ENCODE results near the gene TNRC6B. TPM values are rescaled to one million over a fixed set of nuclear protein-coding genes. Genes with fewer than 3 reads are reported as not detected.

TNRC6B gene
- total and polyA plus RNA-seq, 2 experiments from 2014 or later = 46.9 to 87.8 TPM

DNA sequence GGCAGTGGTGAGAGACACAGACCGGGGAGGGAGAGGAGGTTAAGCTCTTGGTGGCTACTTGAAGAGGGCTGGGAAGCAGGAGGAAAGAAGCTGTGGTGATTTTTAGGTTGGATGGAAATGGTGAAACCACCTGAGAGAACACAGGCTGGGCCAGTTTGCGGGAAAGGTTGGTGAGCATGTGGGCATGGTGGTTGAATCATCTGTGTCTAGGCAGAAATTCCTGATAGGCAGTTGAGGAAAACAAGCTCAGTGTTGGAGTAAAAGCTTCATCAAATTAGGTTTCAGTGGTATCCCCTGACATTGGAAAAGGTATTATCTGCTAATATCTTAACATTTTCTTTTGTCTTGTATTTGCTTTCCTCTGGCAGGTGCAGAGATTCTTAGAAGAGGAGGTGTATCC lies 188.3 kb downstream of the TNRC6B start:
- TF ChIP-seq, protein P1, sequence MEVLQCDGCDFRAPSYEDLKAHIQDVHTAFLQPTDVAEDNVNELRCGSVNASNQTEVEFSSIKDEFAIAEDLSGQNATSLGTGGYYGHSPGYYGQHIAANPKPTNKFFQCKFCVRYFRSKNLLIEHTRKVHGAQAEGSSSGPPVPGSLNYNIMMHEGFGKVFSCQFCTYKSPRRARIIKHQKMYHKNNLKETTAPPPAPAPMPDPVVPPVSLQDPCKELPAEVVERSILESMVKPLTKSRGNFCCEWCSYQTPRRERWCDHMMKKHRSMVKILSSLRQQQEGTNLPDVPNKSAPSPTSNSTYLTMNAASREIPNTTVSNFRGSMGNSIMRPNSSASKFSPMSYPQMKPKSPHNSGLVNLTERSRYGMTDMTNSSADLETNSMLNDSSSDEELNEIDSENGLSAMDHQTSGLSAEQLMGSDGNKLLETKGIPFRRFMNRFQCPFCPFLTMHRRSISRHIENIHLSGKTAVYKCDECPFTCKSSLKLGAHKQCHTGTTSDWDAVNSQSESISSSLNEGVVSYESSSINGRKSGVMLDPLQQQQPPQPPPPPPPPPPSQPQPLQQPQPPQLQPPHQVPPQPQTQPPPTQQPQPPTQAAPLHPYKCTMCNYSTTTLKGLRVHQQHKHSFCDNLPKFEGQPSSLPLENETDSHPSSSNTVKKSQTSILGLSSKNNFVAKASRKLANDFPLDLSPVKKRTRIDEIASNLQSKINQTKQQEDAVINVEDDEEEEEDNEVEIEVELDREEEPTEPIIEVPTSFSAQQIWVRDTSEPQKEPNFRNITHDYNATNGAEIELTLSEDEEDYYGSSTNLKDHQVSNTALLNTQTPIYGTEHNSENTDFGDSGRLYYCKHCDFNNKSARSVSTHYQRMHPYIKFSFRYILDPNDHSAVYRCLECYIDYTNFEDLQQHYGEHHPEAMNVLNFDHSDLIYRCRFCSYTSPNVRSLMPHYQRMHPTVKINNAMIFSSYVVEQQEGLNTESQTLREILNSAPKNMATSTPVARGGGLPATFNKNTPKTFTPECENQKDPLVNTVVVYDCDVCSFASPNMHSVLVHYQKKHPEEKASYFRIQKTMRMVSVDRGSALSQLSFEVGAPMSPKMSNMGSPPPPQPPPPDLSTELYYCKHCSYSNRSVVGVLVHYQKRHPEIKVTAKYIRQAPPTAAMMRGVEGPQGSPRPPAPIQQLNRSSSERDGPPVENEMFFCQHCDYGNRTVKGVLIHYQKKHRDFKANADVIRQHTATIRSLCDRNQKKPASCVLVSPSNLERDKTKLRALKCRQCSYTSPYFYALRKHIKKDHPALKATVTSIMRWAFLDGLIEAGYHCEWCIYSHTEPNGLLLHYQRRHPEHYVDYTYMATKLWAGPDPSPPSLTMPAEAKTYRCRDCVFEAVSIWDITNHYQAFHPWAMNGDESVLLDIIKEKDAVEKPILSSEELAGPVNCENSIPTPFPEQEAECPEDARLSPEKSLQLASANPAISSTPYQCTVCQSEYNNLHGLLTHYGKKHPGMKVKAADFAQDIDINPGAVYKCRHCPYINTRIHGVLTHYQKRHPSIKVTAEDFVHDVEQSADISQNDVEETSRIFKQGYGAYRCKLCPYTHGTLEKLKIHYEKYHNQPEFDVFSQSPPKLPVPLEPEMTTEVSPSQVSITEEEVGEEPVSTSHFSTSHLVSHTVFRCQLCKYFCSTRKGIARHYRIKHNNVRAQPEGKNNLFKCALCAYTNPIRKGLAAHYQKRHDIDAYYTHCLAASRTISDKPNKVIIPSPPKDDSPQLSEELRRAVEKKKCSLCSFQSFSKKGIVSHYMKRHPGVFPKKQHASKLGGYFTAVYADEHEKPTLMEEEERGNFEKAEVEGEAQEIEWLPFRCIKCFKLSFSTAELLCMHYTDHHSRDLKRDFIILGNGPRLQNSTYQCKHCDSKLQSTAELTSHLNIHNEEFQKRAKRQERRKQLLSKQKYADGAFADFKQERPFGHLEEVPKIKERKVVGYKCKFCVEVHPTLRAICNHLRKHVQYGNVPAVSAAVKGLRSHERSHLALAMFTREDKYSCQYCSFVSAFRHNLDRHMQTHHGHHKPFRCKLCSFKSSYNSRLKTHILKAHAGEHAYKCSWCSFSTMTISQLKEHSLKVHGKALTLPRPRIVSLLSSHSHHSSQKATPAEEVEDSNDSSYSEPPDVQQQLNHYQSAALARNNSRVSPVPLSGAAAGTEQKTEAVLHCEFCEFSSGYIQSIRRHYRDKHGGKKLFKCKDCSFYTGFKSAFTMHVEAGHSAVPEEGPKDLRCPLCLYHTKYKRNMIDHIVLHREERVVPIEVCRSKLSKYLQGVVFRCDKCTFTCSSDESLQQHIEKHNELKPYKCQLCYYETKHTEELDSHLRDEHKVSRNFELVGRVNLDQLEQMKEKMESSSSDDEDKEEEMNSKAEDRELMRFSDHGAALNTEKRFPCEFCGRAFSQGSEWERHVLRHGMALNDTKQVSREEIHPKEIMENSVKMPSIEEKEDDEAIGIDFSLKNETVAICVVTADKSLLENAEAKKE (CRISPR knock-in tag; IDR thresholded peaks at IDR 0.05) = no peak
- TF ChIP-seq STAT1 (IDR thresholded peaks at IDR 0.05; ENCODE audit: unreplicated experiment) (no peak), REST (IDR thresholded peaks at IDR 0.05; ENCODE audit: unreplicated experiment) (no peak)
- peaks cover 88% of the 10 kb centered on the region for H3K36me3 Mint-ChIP-seq (ENCODE audit: low read depth)
- no peaks in the 10 kb centered on the region for H3K27me3 ChIP-seq (ENCODE audit: insufficient read depth)
- peaks cover 2% of the 10 kb centered on the region for H3K27me3 Mint-ChIP-seq (ENCODE audit: insufficient read depth, low read depth, poor library complexity)
- DNase-seq (ENCODE audit: low spot score) = no peak
- no peaks in the 10 kb centered on the region for H3K79me2 ChIP-seq (replicated peaks; ENCODE audit: insufficient read depth)
- H3K9me2 ChIP-seq (ENCODE audit: insufficient read depth) = no peaks in the 10 kb centered on the region
- H3K4me3 Mint-ChIP-seq = no peak overlapping the region
- H3K4me1 Mint-ChIP-seq = peaks cover 1% of the 10 kb centered on the region; the same call in 1 of the 3 replicates
- H3K9me3 Mint-ChIP-seq = no peaks in the 10 kb centered on the region
- no peak overlapping the region for H3K27ac ChIP-seq (ENCODE audit: low read depth)
- no peak for ATAC-seq
- peaks cover 73% of the 10 kb centered on the region for H3K36me3 ChIP-seq (ENCODE audit: insufficient read depth)
- H2AFZ ChIP-seq = no peak overlapping the region
- H3F3A ChIP-seq (replicated peaks; ENCODE audit: low read depth) = peaks cover 65% of the 10 kb centered on the region
- no peaks in the 10 kb centered on the region for H3K4me1 ChIP-seq (ENCODE audit: insufficient read depth)
- H3K4me3 ChIP-seq = no peak overlapping the region
- H4K20me1 ChIP-seq (replicated peaks; ENCODE audit: insufficient read depth) = peaks cover 28% of the 10 kb centered on the region
- no peak overlapping the region for H3K4me2 ChIP-seq
- no peak overlapping the region for H3K27ac Mint-ChIP-seq

Measured in GM23338 (cell line).